ENCODE data around the gene MUC3A. TPM values are rescaled to one million over a fixed set of nuclear protein-coding genes. Genes with fewer than 3 reads are reported as not detected.

MUC3A gene
- total RNA-seq, 6 donors from 2014 or later = 0.30 to 3.1 (median 0.94) TPM

GRCh38 chr7:100967292-100967863 is 18.0 kb downstream of the MUC3A start:
- no peak overlapping the region for H3K4me3 ChIP-seq
- no peak overlapping the region for H3K27ac ChIP-seq
- ATAC-seq (ENCODE audit: low FRiP score in 2 of 2) = no peak
- H3K4me1 ChIP-seq = peaks cover 13 to 18% (median 17%) of the 10 kb centered on the region in 4 donors
- H3K9me3 ChIP-seq = no peaks in the 10 kb centered on the region
- no peak for DNase-seq
- 50 to 52% methylated on average over 13 of the region's 13 CpGs for WGBS, 2 donors
- no peaks in the 10 kb centered on the region for H3K36me3 ChIP-seq
- TF ChIP-seq POLR2A (IDR thresholded peaks at IDR 0.05) (no peak), EP300 (IDR thresholded peaks at IDR 0.05) (no peak), POLR2AphosphoS5 (IDR thresholded peaks at IDR 0.05) (no peak), CTCF (IDR thresholded peaks at IDR 0.05) (no peak)
- H3K27me3 ChIP-seq = peaks cover 0 to 35% (median 30%) of the 10 kb centered on the region in 4 donors

- Histone ChIP-seq H3K4me1 (peaks cover 13 to 18% (median 17%) of the 10 kb centered on the region in 4 donors), H3K36me3 (no peaks in the 10 kb centered on the region), H3K27ac (no peak overlapping the region), H3K4me3 (no peak overlapping the region), H3K27me3 (peaks cover 0 to 35% (median 30%) of the 10 kb centered on the region in 4 donors), H3K9me3 (no peaks in the 10 kb centered on the region)
- TF ChIP-seq CTCF (IDR thresholded peaks at IDR 0.05) = no peak
- no peak for TF ChIP-seq POLR2AphosphoS5 (IDR thresholded peaks at IDR 0.05)
- ATAC-seq (ENCODE audit: low FRiP score in 2 of 2) (no peak), DNase-seq (no peak)
- 9 to 15% methylated on average over 5 to 6 of the region's 6 CpGs for WGBS, 2 donors
Measured at GRCh38 chr7:100968031-100968430, 18.7 kb downstream of the MUC3A start.

DNA sequence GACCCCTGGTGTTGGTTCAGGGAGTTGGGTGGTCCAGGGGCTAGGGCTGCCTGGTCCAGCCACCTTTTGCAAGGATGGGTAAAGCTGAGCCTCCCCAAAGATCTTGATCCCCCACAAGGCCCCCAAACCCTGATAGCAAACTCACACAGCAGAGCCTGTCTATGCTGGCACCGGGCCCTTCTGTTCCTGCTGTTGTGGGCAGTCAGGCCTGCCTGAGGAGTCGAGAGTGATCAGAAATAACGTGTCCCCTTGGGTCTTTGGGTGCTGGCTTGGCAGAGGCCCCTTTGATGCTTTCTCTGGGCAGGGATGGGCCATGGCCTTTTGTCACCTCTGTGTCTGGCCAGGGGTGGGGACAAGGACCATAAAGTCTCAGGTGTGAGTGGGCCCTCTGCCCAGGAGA is 19.3 kb downstream of the MUC3A start:
- no peak for TF ChIP-seq CTCF (IDR thresholded peaks at IDR 0.05)
- TF ChIP-seq EP300 (IDR thresholded peaks at IDR 0.05) = no peak
- TF ChIP-seq POLR2A (IDR thresholded peaks at IDR 0.05) = no peak
- no peak for TF ChIP-seq POLR2AphosphoS5 (IDR thresholded peaks at IDR 0.05)
- peaks cover 13 to 18% (median 17%) of the 10 kb centered on the region in 4 donors for H3K4me1 ChIP-seq
- H3K27ac ChIP-seq = no peak overlapping the region
- no peak for ATAC-seq (ENCODE audit: low FRiP score in 2 of 2)
- DNase-seq = no peak
- no peak overlapping the region for H3K4me3 ChIP-seq
- peaks cover 0 to 35% (median 30%) of the 10 kb centered on the region in 4 donors for H3K27me3 ChIP-seq
- no peaks in the 10 kb centered on the region for H3K9me3 ChIP-seq
- WGBS, 2 donors = 10 to 20% methylated on average over 3 of the region's 3 CpGs
- no peaks in the 10 kb centered on the region for H3K36me3 ChIP-seq

- WGBS, 2 donors = 44 to 52% methylated on average over 12 of the region's 12 CpGs
- DNase-seq (no peak), ATAC-seq (ENCODE audit: low FRiP score in 2 of 2) (no peak)
- Histone ChIP-seq H3K27me3 (peaks cover 0 to 35% (median 30%) of the 10 kb centered on the region in 4 donors), H3K4me1 (peaks cover 13 to 18% (median 17%) of the 10 kb centered on the region in 4 donors), H3K9me3 (no peaks in the 10 kb centered on the region), H3K27ac (no peak within 1 kb of the TSS), H3K4me3 (no peak within 1 kb of the TSS), H3K36me3 (no peaks in the 10 kb centered on the region)
- no peak for TF ChIP-seq POLR2AphosphoS5 (IDR thresholded peaks at IDR 0.05)
- no peak for TF ChIP-seq POLR2A (IDR thresholded peaks at IDR 0.05)
- no peak for TF ChIP-seq EP300 (IDR thresholded peaks at IDR 0.05)
Measured at GRCh38 chr7:100969066-100969615, 19.8 kb downstream of the MUC3A start, which contains the start of gene MUC12. MUC12 (plus strand) TSS chr7:100969565; CDS start chr7:100969623, 58 bp downstream.

- ATAC-seq (ENCODE audit: low FRiP score in 2 of 2) (no peak), DNase-seq (peak in 1 of 2 donors; percentile 45)
- WGBS, 2 donors = 46 to 53% methylated on average over 14 of the region's 14 CpGs
- Histone ChIP-seq H3K4me3 (no peak overlapping the region), H3K27ac (no peak overlapping the region), H3K9me3 (no peaks in the 10 kb centered on the region), H3K27me3 (peaks cover 0 to 13% (median 12%) of the 10 kb centered on the region in 4 donors), H3K4me1 (peaks cover 4 to 6% (median 5%) of the 10 kb centered on the region in 4 donors), H3K36me3 (no peaks in the 10 kb centered on the region)
- no peak for TF ChIP-seq EP300 (IDR thresholded peaks at IDR 0.05)
- no peak for TF ChIP-seq POLR2A (IDR thresholded peaks at IDR 0.05)
- TF ChIP-seq CTCF (IDR thresholded peaks at IDR 0.05) = no peak
- no peak for TF ChIP-seq POLR2AphosphoS5 (IDR thresholded peaks at IDR 0.05)
Measured at GRCh38 chr7:100971111-100972001, 22.0 kb downstream of the MUC3A start.

Data from upper lobe of left lung (tissue), 6 donors.